Epithelial cell of proximal tubule (primary cell): ENCODE results near the gene MLN. TPM values are rescaled to one million over a fixed set of nuclear protein-coding genes. Genes with fewer than 3 reads are reported as not detected.

Experiments used
- DNase-seq: peaks from one replicate; pipeline ENCODE4 v3.0.0-alpha.2; 2011; ENCODE audit warnings: low read depth
- H3K4me3 ChIP-seq: 2 replicates; pipeline ENCODE4 v1.5.1; 2011; ENCODE audit warnings: low read depth, mild to moderate bottlenecking, low read length
- CTCF ChIP-seq: conservative IDR thresholded peaks from 2 replicates; pipeline ENCODE4 v1.5.1; 2012; ENCODE audit warnings: low read depth, mild to moderate bottlenecking, low read length
- total RNA-seq: library from RNA; depleted of rRNA; stranded (reverse); fragments of >200 nt; gene quantifications from 2 replicates; pipeline ENCODE4 v1.2.3, GENCODE V29; 2015

The MLN gene
- total RNA-seq, 1 donor from 2014 or later: not detected

- no peak for DNase-seq
- no peak for TF ChIP-seq CTCF
- no peak overlapping the region for H3K4me3 ChIP-seq
Observed at GRCh38 chr6:33820784-33821520, 17.1 kb upstream of the MLN start.

- no peak overlapping the region for H3K4me3 ChIP-seq
- no peak for TF ChIP-seq CTCF
Observed at GRCh38 chr6:33820243-33820642, 16.4 kb upstream of the MLN start.

GRCh38 chr6:33819021-33819420, 15.2 kb upstream of the MLN start:
- no peak overlapping the region for H3K4me3 ChIP-seq
- TF ChIP-seq CTCF: no peak
- no peak for DNase-seq

More at GRCh38 chr6:33820243-33820642, 16.4 kb upstream of the MLN start:
- DNase-seq: no peak

- TF ChIP-seq CTCF: no peak
- H3K4me3 ChIP-seq: no peak overlapping the region
- DNase-seq: no peak
Observed at GRCh38 chr6:33818293-33818692, 14.5 kb upstream of the MLN start.

GRCh38 chr6:33817489-33817888, 13.7 kb upstream of the MLN start:
- TF ChIP-seq CTCF: no peak
- DNase-seq: no peak
- H3K4me3 ChIP-seq: no peak overlapping the region

GRCh38 chr6:33816911-33817310, 13.1 kb upstream of the MLN start:
- no peak for DNase-seq
- no peak overlapping the region for H3K4me3 ChIP-seq
- TF ChIP-seq CTCF: no peak

GRCh38 chr6:33815854-33816253, 12.1 kb upstream of the MLN start:
- TF ChIP-seq CTCF: no peak
- no peak overlapping the region for H3K4me3 ChIP-seq
- no peak for DNase-seq
